ENCODE results near the gene L3MBTL2.

DNA sequence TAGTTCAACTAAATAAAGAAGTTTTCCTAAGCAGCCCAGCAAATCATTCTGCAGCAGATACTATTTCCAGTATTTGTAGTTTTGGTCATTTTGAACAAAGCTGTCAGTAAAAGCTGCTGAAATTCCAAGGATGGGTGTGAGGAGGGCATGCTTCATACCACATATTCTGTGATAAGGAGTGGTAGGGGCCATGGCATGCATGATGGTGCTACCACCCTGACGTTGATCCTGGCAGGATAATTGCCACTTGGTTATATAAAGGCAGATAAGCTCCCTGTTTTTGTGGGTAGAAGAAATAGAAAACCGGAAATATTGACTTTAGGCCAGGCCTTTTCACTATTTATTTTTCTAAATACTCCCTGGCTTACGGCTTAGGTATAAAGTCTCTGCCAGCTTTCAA, 33.1 kb upstream of the L3MBTL2 start:
- TF ChIP-seq, protein P1, sequence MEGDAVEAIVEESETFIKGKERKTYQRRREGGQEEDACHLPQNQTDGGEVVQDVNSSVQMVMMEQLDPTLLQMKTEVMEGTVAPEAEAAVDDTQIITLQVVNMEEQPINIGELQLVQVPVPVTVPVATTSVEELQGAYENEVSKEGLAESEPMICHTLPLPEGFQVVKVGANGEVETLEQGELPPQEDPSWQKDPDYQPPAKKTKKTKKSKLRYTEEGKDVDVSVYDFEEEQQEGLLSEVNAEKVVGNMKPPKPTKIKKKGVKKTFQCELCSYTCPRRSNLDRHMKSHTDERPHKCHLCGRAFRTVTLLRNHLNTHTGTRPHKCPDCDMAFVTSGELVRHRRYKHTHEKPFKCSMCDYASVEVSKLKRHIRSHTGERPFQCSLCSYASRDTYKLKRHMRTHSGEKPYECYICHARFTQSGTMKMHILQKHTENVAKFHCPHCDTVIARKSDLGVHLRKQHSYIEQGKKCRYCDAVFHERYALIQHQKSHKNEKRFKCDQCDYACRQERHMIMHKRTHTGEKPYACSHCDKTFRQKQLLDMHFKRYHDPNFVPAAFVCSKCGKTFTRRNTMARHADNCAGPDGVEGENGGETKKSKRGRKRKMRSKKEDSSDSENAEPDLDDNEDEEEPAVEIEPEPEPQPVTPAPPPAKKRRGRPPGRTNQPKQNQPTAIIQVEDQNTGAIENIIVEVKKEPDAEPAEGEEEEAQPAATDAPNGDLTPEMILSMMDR (conservative IDR thresholded peaks at IDR 0.05; ENCODE audit: low read length): no peak
- TF ChIP-seq EZH2phosphoT487 (IDR thresholded peaks at IDR 0.05; ENCODE audit: borderline replicate concordance, low read depth, low read length): no peak

Measured in OCI-LY7 (cell line).